Parathyroid adenoma (tissue), 2 donors: ENCODE data around the gene BTRC.

Source experiments
- H2AFZ ChIP-seq: fragments of 300-600 bp; sonication (generic); one replicate; pipeline ENCODE4 v1.7.0; 2017; ENCODE audit warnings: antibody characterized with exemption, mild to moderate bottlenecking
- H3K27ac ChIP-seq: fragments of 300-600 bp; sonication (generic); one replicate; pipeline ENCODE4 v1.7.0; 2017
- H3K27me3 ChIP-seq: fragments of 300-600 bp; sonication (generic); one replicate; pipeline ENCODE4 v1.7.0; 2017; ENCODE audit warnings: low read length; ENCODE audit not compliant: control insufficient read depth, insufficient read depth
- H3K36me3 ChIP-seq: fragments of 300-600 bp; sonication (generic); one replicate; pipeline ENCODE4 v1.7.0; 2017; ENCODE audit warnings: low read length; ENCODE audit not compliant: control insufficient read depth, insufficient read depth
- H3K4me1 ChIP-seq: fragments of 300-600 bp; sonication (generic); one replicate; pipeline ENCODE4 v1.7.0; 2017; ENCODE audit warnings: control low read depth
- H3K4me2 ChIP-seq: fragments of 300-600 bp; sonication (generic); one replicate; pipeline ENCODE4 v1.7.0; 2017; ENCODE audit warnings: low read length
- H3K4me3 ChIP-seq: fragments of 300-600 bp; sonication (generic); one replicate; pipeline ENCODE4 v1.7.0; 2017; ENCODE audit warnings: low read depth, low read length
- H3K79me2 ChIP-seq: fragments of 300-600 bp; sonication (generic); one replicate; pipeline ENCODE4 v1.7.0; 2017; ENCODE audit warnings: control low read depth
- H3K9ac ChIP-seq: fragments of 300-600 bp; sonication (generic); one replicate; pipeline ENCODE4 v1.7.0; 2017; ENCODE audit warnings: mild to moderate bottlenecking
- H3K9me3 ChIP-seq: fragments of 300-600 bp; sonication (generic); one replicate; pipeline ENCODE4 v1.7.0; 2017; ENCODE audit warnings: low read length; ENCODE audit not compliant: control insufficient read depth
- TF ChIP-seq, protein P1 (sequence below): fragments of 300-600 bp; sonication (generic); IDR thresholded peaks from one replicate; pipeline ENCODE4 v1.7.0; 2017; ENCODE audit warnings: antibody characterized with exemption, mild to moderate bottlenecking
- donor health status: primary hyperparathyroidism.

Gene BTRC

DNA sequence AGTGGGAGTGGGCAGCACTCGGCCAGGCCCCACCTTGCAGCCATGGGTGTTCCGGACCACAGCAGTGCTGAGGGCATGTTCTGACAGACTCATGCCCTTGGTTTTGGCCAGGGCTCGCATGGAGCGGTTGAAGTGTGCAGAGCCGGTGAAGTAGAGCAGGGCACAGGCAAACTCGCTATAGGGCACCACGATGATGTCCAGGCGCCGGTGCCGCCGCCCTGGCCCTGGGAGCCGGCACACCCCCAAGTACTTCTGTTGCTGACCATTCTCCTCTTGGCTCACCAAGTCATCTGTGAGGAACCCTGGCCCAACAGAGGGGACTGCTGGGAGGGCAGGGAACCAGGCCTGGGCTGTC is 225.5 kb downstream of the BTRC start:
- Histone ChIP-seq H2AFZ (no peak overlapping the region), H3K4me2 (no peak overlapping the region), H3K9me3 (no peaks in the 10 kb centered on the region), H3K4me3 (no peak overlapping the region), H3K79me2 (no peaks in the 10 kb centered on the region), H3K4me1 (no peaks in the 10 kb centered on the region), H3K9ac (no peak overlapping the region), H3K27ac (no peak overlapping the region), H3K27me3 (no peaks in the 10 kb centered on the region), H3K36me3 (no peaks in the 10 kb centered on the region)
- TF ChIP-seq, protein P1, sequence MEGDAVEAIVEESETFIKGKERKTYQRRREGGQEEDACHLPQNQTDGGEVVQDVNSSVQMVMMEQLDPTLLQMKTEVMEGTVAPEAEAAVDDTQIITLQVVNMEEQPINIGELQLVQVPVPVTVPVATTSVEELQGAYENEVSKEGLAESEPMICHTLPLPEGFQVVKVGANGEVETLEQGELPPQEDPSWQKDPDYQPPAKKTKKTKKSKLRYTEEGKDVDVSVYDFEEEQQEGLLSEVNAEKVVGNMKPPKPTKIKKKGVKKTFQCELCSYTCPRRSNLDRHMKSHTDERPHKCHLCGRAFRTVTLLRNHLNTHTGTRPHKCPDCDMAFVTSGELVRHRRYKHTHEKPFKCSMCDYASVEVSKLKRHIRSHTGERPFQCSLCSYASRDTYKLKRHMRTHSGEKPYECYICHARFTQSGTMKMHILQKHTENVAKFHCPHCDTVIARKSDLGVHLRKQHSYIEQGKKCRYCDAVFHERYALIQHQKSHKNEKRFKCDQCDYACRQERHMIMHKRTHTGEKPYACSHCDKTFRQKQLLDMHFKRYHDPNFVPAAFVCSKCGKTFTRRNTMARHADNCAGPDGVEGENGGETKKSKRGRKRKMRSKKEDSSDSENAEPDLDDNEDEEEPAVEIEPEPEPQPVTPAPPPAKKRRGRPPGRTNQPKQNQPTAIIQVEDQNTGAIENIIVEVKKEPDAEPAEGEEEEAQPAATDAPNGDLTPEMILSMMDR = no peak

DNA sequence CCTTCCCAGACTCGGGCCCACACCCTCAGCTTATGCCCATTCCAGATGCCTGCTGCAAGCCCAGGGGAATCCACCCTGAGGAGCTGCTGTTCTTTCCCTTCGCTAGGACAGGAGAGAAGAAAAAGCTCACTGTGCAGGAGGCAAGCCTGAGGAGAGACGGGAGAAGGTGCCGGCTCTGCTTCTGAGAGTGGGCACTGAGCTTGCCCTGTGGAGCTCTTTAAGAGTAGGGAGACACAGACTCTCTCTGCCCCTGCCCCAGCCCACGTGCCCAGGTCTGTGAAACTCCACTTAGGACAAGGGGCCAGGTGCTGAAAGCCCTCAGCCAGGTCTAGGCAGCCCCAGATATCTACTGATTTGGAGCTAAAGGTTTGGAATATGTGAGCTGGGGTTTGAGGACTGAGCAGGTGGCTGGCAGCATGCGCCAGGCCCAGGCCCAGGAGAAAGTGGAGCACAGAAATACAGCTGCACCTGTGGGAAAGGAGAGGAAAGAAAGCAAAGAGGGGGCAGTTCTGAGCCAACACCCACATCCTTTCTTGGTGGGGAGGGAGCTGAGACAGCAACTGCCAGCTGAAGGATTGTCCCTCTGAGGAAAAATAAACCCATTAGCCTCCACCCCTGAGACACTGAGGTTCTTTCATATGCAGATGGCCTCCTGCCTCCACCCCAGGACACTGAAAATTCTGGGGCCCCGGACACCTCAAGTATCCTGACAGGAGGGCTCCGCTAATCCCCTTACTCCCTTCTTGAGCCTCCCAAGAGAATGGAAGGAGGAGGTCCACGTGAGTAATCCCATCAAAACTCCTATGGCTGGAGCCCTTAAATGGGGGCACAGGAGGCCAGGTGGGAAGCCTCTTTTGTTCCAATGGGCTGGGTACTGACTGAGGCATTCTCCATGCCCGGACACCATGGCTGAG is 226.8 kb downstream of the BTRC start:
- Histone ChIP-seq H3K9me3 (no peaks in the 10 kb centered on the region), H3K4me2 (no peak overlapping the region), H3K9ac (no peak overlapping the region), H3K36me3 (no peaks in the 10 kb centered on the region), H2AFZ (no peak overlapping the region), H3K27ac (no peak overlapping the region), H3K79me2 (no peaks in the 10 kb centered on the region), H3K27me3 (no peaks in the 10 kb centered on the region), H3K4me3 (no peak overlapping the region), H3K4me1 (no peaks in the 10 kb centered on the region)
- TF ChIP-seq, protein P1 = no peak

DNA sequence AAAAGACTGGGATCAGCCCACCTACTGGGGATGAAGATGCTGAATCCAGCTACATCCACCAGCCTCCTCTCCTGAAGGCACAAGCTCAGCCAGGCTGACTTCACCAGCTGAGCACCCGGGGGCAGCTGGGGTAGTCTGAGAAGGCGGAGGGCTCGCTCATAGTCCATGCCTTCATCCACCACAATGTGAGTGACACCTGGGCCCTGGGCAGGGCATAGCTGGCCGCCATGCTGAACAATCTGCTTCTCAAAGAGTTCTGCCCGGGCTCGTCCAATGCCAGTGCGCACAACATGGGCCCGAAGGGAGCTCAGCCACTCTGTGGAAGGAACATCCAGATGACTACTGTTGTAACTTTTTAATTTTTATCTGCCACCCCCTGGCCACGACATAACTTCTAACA is 231.9 kb downstream of the BTRC start:
- Histone ChIP-seq H3K36me3 (no peaks in the 10 kb centered on the region), H2AFZ (no peak overlapping the region), H3K4me1 (peaks cover 5% of the 10 kb centered on the region), H3K27ac (no peak overlapping the region), H3K9ac (no peak overlapping the region), H3K4me3 (no peak overlapping the region), H3K27me3 (no peaks in the 10 kb centered on the region), H3K79me2 (peaks cover 22% of the 10 kb centered on the region), H3K4me2 (no peak overlapping the region), H3K9me3 (no peaks in the 10 kb centered on the region)
- TF ChIP-seq, protein P1 = no peak

DNA sequence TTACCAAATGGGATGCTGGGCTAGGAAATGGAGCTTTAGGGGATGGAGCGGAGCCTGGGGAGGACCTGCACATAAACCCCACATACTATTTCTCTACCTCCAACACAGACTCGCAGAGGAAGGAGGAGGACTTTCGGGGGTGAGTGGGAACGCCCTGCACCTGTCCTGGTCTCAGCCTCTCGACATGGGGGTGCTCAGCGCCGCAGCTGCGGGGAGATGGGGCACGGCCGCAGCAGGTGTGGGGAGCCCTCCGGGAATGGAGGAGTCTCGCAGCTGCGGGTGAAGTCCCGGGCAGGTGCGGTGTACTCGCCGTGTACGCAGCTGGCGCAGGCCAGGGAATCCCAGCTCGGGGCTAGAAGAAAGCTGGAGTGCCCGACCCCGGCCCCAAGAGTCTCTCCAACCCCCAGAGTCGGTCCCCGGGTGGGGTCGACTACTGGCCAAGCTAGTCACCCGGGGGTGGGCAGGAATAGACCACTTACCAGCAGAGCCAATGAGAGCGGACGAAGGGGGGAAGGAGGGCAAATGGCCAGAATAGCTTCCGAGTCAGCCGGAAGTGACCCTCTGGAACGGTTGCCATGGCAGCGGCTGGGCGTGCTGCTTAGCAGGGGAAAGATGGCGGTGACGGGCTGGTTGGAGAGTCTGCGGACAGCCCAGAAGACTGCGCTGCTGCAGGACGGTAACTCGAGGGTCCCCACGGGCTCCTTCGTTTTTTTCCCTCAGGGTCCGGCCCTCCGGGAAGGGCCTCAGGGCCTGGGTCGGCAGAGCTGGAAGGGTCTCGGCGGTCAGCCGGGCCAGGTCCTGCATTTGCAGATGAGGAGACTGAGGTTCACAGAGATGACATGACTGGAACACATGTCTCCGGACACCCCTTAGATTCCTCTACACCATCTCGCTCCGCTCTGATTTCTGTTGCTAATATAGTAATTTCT is 234.0 kb downstream of the BTRC start, which contains the start of the genes DPCD and POLL:
TSS of gene DPCD (plus strand) at position 597 of the 929 bp plus-strand sequence. CDS start at position 613, 16 bp downstream.
TSS of gene POLL (minus strand) at position 533 of the 929 bp plus-strand sequence. CDS start 897 bp downstream, outside the sequence.
- peaks cover 5% of the 10 kb centered on the region for H3K4me1 ChIP-seq
- TF ChIP-seq, protein P1 = no peak
- peak within 1 kb of the TSS; percentile 60 for H3K27ac ChIP-seq
- H3K36me3 ChIP-seq = no peaks in the 10 kb centered on the region
- peak within 1 kb of the TSS; percentile 73 for H3K9ac ChIP-seq
- H3K9me3 ChIP-seq = no peaks in the 10 kb centered on the region
- peak within 1 kb of the TSS; percentile 83 for H3K4me3 ChIP-seq
- H2AFZ ChIP-seq = peak within 1 kb of the TSS; percentile 100
- peaks cover 27% of the 10 kb centered on the region for H3K79me2 ChIP-seq
- peak within 1 kb of the TSS; percentile 94 for H3K4me2 ChIP-seq
- no peaks in the 10 kb centered on the region for H3K27me3 ChIP-seq
